Measurements from ENCODE around the gene NRF1.

Gene NRF1

DNA sequence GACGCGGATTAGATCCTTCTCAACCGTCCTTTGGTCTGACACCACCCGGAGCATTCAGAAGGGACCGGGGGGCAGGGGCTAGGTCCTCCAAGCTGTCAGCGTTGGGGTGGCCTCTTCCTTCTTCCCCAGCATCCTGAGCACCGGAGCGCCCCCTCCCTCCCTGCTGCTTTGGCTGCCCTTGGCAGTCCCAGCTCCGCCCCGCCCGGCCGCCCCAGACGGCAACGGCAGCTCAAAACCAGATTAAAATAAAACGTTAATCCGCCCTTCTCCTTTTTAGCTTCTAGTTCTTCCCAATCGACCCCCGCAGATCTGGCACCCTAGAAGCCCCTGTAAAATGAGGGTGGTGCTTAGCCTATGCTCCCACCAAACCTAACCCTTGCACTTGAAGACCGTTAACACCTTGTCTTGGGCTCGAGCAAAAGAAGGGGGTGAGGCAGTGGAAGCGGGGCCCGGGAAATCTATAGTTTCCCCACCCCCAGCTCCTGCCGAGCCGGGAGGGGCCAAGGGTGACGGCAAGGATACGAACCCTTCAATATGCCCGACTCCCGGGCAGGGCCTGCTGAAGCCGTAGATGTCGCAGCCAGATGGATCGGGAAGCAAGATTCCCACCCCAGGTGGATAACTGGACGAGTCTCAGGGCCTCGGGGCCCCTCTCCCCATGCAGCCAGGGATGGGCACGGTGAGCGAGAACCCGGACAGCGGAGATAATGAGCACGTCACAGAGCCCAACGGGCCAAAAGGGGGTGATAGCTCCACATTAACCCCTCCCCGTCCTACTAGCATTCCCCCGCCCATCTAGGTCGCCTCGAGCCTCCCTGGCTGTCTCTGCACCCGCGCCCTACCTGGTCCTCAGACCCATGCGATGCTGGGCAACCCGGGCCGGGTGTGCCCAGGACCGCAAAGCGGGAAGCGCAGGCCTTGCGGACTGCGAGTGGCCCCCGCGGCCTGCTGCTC, 169.7 kb downstream of the NRF1 start:
- FAIRE-seq (no peak), DNase-seq (ENCODE audit: insufficient read length, low spot score) (peak; percentile 68)
- TF ChIP-seq, protein P1, sequence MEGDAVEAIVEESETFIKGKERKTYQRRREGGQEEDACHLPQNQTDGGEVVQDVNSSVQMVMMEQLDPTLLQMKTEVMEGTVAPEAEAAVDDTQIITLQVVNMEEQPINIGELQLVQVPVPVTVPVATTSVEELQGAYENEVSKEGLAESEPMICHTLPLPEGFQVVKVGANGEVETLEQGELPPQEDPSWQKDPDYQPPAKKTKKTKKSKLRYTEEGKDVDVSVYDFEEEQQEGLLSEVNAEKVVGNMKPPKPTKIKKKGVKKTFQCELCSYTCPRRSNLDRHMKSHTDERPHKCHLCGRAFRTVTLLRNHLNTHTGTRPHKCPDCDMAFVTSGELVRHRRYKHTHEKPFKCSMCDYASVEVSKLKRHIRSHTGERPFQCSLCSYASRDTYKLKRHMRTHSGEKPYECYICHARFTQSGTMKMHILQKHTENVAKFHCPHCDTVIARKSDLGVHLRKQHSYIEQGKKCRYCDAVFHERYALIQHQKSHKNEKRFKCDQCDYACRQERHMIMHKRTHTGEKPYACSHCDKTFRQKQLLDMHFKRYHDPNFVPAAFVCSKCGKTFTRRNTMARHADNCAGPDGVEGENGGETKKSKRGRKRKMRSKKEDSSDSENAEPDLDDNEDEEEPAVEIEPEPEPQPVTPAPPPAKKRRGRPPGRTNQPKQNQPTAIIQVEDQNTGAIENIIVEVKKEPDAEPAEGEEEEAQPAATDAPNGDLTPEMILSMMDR (IDR thresholded peaks at IDR 0.05; ENCODE audit: insufficient read depth, missing control alignments), result no peak

DNA sequence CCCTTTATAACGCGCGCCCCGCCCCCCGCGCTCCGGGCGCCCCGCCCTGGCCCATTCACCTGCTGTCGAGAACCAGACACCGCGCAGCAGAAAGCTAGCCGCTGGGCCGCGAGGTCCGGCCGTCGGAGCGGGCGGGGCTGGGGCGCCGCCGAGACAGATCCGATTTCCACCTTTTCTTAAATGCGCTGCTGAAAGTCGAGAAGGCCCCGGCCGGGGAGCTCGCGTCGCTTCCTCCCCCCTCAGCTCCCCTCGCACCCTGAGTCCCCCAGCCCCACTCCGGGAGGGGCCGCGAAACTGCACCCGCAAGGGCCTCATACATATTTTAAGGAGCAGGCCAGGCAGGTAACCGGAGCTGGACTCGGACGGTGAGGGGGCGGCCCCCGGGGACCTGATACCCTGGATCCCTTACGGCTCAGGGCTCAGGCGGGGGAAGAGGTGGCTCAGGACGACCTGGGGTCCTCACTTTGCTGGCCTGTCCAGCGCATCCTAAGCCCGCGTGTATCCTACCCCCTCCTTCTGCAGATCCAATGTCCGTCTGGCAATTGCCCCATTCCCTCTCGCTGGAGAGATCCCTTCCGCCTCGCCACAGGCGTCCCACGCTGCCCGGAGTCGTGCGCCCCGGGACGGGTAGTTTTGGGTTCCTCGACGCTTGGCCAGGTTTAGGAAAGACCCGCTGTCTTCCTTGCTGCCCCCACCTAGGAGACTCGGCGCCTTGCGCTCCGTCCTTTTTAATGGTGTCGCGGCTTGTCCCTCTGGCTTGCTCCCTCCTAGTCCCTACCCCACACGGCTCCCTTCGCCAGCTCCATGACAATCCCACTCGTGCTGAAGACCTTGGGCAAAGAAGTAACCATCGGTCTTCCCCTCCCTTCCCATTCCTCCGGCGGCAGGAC, 170.7 kb downstream of the NRF1 start:
- peak; percentile 70 for DNase-seq (ENCODE audit: insufficient read length, low spot score)
- TF ChIP-seq, protein P1 (IDR thresholded peaks at IDR 0.05; ENCODE audit: insufficient read depth, missing control alignments), result no peak
- no peak for FAIRE-seq

DNA sequence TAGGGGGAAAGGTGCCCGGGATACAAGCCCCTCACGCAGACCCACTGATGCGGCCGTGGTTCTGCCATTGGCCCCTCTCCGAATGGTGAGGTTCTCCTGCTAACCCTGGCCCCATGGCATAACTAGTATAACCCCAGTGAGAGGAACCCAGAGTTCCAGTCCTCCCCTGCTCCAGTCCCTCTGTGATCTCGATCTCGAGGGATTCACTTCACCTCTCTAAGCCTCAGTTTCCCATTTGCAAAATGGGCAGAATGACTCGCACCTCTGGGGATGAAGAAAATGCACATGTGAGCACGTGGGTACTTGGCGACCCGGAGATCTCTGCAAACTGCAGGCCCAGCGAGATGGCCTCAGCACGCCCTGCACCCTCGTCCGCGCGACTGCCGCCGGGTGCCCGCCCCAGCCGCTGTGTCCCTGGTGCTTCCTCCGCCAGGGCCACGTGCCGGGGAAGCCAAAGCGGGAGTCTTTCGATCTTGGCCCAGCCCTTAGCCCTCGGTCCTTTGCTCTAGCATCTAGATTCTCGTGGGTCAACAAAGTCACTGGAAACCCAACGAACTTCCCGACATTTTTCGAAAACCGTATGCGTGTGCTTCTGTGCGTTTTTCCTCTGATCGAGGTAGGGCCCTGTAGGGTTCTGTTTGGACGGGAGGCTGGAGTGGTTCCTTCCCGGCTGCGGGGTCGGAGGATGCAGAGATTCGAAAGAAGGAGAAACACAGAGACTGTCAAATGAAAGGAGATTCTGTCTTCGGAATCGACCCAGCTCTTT, 171.5 kb downstream of the NRF1 start:
- TF ChIP-seq, protein P1 (IDR thresholded peaks at IDR 0.05; ENCODE audit: insufficient read depth, missing control alignments), result no peak
- DNase-seq (ENCODE audit: insufficient read length, low spot score) (no peak), FAIRE-seq (no peak)

DNA sequence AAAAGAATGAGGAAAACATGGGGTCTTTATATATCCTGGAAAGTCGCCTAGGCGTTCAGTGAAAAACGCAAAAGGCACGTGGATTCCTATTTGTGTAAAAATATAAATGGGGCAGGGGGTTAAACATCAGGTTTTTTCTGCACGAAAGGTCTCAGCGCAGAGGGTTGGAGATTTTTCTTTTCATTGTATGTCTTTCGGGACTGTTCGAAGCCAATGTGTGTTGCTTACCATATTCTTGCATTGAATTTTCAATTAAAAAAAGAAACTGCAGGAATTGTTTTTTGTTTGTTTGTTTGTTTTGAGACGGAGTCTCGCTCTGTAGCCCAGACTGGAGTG, 172.0 kb downstream of the NRF1 start:
- DNase-seq (ENCODE audit: insufficient read length, low spot score) (no peak), FAIRE-seq (no peak)
- TF ChIP-seq, protein P1 (IDR thresholded peaks at IDR 0.05; ENCODE audit: insufficient read depth, missing control alignments), result no peak

DNA sequence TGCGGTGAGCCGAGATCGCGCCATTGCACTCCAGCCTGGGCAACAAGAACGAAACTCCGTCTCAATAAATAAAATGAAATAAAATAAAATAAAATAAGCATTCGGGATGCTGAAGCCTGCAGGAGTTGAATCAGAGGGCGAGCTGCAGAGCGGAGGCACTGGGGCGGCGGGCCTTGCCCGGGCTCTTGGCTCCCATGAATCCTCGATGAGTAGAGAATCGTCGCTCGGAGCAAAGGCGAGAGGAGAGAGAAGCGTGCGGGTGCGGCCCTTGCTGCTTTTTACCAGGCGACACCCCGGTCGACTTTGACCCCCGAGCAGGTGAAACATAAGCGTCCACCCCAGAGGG, 172.9 kb downstream of the NRF1 start:
- FAIRE-seq (no peak), DNase-seq (ENCODE audit: insufficient read length, low spot score) (no peak)
- TF ChIP-seq, protein P1 (IDR thresholded peaks at IDR 0.05; ENCODE audit: insufficient read depth, missing control alignments), result no peak

DNA sequence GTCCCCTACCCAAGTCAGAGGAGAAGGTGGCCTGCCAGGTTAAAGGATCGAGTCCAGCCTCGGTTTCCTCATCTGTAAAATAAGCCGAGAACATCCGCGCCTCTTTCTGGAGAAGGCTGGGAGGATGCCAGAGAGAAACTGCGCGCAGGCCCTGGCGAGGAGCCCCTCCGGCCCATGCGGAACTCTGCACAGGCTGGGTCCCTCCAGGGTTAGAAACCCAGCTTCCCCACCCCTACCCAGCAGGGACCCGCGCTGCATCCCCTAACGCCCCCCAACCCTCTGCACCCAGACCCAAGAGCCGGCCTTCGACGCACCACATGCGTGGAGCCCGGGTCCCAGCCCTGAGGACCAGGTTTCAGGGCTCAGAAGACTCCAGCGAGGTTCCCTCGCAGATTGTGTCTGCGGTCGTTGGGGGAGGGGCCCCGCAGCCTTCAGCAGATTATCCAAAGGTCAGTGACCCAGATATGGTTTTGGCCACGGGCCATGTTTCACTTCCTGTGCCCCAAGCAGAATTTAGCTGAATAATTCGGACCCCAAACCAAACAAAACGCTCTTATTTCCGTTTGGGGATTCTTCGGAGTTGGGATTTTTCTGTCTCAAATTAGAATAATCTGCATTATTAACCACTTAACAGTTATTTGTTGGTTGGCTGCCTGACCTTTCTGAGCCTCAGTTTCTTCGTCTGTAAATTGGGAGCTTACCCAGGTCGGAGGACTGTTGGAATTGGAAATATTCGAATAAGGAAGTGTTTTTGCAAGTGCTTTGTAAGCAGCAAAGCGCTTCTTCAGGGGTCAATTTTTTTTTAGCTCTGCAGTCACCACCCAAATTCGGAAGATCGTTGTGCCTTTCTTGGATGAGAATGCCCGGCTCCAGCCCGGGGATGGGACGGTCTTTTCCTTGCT, 173.5 kb downstream of the NRF1 start:
- no peak for DNase-seq (ENCODE audit: insufficient read length, low spot score)
- no peak for FAIRE-seq
- TF ChIP-seq, protein P1 (IDR thresholded peaks at IDR 0.05; ENCODE audit: insufficient read depth, missing control alignments), result no peak
